HG03196 (cell line): Measurements from ENCODE around the gene NOL4L.

Experiments
- ATAC-seq: cut with Tn5 transposase; IDR thresholded peaks from one replicate; pipeline ENCODE4 v1.9.1; 2021; ENCODE audit not compliant: unreplicated experiment

NOL4L gene

GRCh38 chr20:32585011-32585585 lies at the start of gene NOL4L:
Gene NOL4L, minus strand, starts transcription at chr20:32585333. Its CDS starts 443 bp downstream, at chr20:32584890.
- ATAC-seq = no peak

- ATAC-seq = no peak
Observed at GRCh38 chr20:32634041-32634805, 49.1 kb upstream of the NOL4L start.

GRCh38 chr20:32632461-32633354 lies 47.6 kb upstream of the NOL4L start:
- ATAC-seq = no peak

- no peak for ATAC-seq
Observed at GRCh38 chr20:32631933-32632460, 46.9 kb upstream of the NOL4L start.

GRCh38 chr20:32629813-32630212 lies 44.7 kb upstream of the NOL4L start:
- ATAC-seq = no peak

GRCh38 chr20:32628960-32629530 lies 43.9 kb upstream of the NOL4L start:
- no peak for ATAC-seq

- no peak for ATAC-seq
Observed at GRCh38 chr20:32626859-32627636, 41.9 kb upstream of the NOL4L start.

- ATAC-seq = no peak
Observed at GRCh38 chr20:32626407-32626806, 41.3 kb upstream of the NOL4L start.

- ATAC-seq = no peak
Observed at GRCh38 chr20:32625996-32626395, 40.9 kb upstream of the NOL4L start.

GRCh38 chr20:32624687-32625345 lies 39.7 kb upstream of the NOL4L start:
- ATAC-seq = no peak

GRCh38 chr20:32623667-32624157 lies 38.6 kb upstream of the NOL4L start:
- no peak for ATAC-seq

- no peak for ATAC-seq
Observed at GRCh38 chr20:32622585-32623468, 37.7 kb upstream of the NOL4L start.

GRCh38 chr20:32621891-32622584 lies 36.9 kb upstream of the NOL4L start:
- no peak for ATAC-seq

- no peak for ATAC-seq
Observed at GRCh38 chr20:32621071-32621890, 36.1 kb upstream of the NOL4L start.

GRCh38 chr20:32619586-32619985 lies 34.5 kb upstream of the NOL4L start:
- ATAC-seq = no peak

GRCh38 chr20:32614772-32615171 lies 29.6 kb upstream of the NOL4L start:
- ATAC-seq = no peak

GRCh38 chr20:32614303-32614702 lies 29.2 kb upstream of the NOL4L start:
- no peak for ATAC-seq
